Measurements from ENCODE around the gene DDX59.

DDX59 gene

DNA sequence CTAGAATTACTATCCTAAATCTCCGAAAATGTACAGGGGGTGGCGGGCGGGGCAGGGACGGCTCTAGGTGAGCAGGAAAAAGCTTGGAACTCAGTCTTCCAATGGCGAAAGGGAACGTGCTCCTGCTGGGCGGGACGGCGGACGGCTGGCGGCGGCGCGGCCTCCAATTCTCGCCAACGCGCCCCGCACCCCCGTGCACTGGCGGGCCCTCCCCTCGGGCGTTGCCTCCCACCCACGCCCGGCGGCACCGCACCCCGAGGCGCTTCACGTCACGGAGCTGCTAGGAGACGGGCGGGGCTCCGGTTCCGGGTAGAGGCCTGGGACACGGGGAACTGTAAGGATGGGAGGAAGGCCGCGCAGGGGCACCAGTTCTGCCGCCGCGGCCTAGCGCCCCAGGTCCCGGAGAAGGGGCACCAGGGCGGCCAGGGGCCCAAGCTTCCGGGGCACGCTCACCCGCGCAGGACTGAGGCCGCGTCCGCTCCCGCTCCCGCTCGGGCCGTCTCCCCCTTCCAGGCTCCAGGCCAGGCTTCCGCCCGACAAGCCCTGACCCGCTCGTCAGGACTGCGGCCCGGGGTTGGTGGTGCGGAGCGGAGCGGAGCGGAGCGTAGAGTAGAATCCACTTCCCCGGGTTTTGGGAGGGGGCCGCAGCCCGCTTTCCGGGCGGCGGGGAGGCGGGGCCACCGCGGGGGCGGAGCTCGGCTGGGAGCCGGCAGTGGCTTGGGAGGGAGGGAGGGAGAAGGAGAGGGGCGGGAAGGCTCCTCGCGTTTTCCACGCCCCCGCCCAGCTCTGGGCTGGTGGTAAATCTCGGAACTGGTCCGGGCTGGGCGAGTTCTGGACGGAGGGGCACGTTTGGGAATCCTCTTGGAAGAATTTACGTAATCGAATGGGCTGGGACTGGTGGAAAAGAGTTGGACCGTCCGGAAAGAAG is at the start of gene DDX59:
Gene DDX59, minus strand, starts transcription at position 594 of the 928 bp plus-strand sequence. CDS start 3,167 bp downstream, outside the sequence.
- DNase-seq = peak; percentile 75 to 87 (median 84)

DNA sequence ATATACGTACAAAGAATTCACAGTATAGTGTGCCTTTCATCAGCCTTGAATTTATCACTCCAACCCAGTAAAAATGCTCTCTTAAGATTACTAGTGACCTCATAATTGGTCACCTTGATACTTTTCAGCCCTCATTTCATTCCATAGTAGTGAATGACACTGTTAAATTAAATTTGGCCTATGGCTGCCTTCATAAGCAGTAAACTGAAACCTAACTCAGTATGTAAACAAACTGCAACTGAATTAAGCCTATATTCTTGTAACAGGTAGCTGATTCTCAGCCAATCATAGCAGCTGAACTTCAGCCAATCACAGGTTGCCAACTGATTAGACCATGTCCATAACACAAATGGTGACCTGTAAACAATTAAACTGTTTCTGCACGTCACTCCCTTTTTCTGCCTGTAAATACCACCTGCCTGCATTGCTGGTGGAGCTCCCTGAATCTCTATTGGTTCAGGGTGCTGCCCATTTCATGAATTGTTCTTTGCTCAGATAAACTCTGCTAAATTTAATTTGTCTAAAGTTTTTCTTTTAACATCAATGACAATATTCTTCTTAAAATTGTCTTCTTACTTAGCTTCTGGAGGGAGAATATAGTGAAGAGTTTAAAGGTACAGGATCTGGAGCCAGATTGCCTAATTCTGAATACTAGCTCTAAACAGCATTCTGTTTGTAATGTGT is 44.9 kb upstream of the DDX59 start:
- DNase-seq = no peak

DNA sequence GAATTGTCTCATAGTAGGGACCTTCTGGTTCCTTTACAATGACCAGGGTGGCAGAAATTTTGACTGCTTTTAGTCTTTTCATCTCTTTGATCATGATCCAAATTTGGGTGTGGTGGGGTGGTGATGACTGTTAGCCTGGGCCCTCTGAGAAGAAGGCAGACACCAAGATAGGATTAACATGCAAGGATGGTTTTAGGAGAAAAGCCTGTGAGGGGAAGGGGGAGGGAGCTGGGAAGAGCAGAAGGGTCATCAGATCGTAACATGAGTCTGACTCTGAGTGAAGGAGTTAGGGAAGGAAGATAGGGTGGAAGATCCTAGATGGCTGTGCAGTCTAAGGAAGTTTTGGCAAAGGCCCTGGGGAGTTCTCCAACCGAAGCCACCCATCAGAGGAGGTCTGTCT is 40.5 kb upstream of the DDX59 start:
- DNase-seq = no peak

DNA sequence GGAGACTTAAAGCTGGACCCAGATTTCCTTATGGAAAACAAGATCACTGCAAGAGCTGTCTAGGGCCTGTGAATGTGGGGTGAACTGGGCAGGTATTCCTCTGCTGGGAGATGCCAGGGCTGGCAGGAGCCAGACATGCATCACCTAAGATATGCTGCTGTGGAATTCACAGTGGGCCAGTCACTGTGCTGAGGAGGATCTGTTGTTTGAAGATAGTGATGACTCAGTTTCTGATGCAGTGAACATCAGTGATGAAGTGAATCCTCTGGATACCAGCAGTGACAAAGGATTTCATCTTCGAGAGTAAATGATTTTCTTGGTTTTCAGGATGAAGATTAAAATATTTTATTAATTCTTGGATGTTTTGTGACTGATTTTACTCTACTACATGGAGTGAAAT is 39.1 kb upstream of the DDX59 start:
- no peak for DNase-seq

DNA sequence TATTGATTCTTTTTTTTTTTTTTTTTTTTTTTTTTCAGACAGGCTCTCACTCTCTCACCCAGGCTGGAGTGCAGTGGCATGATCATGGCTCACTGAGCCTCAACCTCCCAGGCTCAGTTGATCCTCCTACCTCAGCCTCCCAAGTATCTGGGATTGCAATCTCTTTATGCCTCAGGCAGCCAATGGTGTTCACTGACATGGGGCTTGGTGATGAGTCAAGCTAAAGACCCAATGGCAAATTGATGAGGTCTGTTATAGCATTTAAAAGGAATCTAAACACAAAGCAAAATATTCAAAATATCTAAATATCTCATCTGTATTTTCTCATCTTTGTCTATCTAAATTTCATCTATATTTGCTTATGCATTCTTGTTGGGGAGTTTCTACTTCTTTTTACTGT is 38.5 kb upstream of the DDX59 start:
- no peak for DNase-seq

DNA sequence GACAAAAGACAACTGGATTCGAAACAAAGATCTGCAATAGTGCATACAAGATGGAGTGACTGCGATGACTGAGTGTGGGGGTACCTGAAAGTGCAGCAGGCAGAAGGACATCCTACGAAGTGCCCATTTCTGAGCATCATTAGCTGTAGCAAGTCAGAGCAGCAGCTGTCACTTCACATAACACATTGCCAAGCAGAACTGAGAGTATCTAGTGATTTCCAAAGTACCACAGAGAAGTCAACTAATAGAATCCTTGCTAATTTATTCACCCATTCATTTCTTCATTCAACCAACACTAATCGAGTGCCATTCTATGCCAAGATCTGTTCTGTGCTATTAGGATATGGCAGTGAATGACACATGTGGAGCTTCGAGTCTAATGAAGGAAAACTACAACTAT is 37.4 kb upstream of the DDX59 start:
- DNase-seq = no peak

DNA sequence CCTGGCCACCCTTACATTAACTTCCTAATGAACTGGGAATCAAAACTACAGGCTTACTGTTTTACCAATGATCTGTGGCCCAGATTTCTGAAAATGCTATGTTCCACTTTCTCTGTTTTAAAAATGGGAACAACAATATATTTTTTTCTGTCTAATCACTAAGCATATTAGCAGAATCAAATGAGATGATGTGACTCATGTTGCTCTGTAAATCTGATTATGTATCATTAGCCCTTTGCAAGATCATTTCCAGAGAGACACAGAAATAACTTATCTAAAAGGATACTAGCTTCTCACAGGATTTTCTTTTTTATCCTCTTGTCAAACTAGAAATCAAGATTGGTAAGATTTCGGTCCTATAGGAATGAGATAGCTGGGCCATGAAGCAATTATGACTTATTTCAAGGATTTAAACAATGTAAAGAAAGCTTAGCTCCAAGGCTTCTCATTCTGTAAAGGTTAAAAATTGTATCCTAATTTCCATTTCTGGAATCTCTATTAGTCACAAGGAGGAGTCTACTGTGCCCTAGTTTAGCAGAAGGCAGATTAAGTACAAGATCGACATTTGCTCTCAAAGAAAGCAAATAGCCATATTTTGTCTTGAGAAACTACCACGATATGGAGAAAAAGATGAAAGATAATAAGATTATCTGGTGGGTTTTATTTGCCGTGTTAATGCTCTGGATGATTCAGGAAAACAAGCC is 36.6 kb upstream of the DDX59 start:
- no peak for DNase-seq

DNA sequence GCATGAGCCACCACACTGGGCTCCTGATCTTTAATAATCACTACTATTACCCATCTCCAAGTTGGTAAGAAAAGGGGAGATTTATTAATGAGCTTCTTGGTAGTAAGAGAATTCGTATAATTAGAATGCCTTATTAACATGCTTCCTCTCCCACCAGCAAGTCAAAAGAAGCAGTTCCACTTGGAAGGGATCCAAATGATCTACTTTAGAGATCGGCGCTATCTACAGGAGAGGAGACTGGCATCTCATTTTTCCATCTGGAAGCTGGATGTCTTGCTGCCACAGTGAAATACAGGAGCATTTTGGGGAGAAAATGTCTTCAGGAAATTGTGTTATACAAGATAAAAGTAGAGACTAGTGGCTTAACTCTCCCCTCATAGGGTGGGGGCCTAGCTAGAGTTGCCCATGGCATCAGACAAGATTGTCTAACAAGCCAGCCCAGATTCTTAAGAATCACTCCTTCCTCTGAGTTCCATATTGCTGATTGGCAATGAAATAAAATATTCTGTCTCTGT is 35.3 kb upstream of the DDX59 start:
- DNase-seq = no peak

DNA sequence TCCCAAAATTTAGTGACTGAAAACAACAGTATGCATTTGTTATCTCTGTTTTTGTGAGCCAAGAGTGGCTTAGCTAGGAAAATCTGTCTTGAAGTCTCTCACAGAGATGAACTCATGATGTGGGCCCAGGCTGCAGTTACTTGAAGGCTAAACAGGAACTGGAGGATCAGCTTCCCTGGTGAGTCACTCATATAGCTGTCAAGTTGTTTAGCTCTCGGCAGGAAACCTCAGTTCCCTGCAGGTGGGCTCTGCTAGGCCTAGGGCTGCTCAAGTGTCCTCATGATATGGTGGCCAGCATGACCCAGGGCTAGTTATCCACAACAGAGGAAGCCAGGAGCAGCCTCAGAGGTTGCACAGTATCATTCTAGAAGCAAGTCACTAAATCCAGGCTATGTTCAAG is 30.2 kb upstream of the DDX59 start:
- DNase-seq = no peak

DNA sequence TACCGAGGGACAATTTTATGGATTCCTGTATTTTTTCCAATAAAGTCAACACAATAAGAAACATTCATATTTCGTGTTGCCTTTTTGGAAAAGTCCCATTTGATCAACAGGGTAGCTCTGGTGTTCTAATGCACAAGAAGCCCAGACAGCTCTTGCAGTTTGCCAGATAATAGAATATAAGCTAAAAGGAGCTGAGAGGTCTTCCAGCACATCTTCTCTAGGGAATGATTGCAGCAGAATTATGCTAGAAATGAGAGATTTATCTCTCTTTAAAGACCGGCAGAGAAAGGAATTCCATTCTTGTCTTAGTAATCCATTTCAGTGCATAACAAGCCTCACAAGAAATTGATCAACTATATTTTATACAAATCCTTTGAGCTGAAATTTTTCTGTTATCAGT is 25.0 kb upstream of the DDX59 start:
- DNase-seq = no peak

DNA sequence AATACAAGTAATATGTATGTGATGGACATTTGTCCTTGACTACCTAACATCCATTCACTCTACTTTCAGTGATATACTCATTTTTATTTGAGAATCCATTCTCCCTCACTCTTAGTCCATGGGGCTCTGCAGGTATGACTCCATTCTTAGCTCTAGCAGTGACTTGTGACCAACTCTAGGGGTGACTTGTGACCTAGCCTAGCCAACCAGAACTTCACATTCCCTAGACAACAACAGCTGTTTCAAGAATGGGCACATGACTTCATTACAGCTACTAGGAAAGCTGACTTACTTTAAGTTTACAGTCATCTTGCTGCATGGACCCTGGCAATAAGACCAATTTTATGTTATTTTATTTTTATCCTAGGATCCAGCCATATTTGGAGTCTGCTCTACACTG is 23.6 kb upstream of the DDX59 start:
- no peak for DNase-seq

DNA sequence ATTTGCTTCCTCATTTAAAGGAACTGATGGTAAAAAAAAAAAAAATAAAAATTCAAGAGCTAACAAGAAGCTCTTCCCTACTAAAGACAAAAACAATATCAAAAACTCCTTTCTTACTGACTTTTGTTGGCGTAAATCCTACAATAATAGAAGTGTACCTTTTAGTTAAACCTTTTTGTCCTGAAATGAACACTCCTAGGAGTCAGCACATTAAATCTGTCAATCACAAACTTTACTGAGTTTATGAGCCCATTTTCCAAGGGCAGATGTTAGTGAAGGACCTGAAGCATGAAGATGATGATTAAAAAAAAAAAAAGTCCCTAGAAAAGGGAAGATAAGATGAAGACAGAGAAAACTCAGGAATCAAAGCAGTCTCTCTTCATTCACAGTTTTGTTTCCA is 22.6 kb upstream of the DDX59 start:
- no peak for DNase-seq

DNA sequence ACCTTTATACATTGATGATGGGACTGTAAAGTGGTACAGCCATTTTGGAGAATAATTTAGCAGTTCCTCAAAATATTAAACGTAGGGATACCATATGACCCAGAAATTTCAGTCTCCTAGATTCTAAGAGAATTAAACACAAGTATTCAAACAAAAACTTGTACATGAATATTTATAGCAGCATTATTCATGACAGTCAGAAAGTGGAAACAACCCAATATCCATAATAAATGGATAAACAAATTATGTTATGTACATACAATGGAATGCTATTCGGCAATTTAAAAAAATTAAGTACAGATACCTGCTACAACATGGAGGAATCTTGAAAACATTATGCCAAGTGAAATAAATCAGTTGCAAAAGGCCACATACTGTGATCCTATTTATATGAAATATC is 16.9 kb upstream of the DDX59 start:
- DNase-seq = no peak

DNA sequence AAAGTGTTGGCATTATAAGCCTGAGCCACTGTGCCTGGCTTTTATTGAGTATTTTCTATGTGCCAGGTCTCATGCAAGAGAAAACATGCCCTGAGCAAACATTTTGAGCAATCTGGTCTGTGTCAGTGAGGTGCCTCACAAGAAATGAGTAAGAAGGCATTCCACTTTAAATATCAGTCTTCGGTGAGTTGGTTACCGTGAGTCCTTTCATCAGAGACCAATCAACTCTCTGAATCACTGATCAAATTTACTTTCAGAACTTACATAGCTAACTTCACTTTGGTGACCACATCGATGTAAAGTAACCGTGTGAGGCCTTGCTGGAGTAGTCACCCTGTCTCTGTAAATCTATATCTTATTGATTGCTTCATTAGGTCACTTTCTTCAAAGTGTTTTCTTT is 14.3 kb upstream of the DDX59 start:
- no peak for DNase-seq

DNA sequence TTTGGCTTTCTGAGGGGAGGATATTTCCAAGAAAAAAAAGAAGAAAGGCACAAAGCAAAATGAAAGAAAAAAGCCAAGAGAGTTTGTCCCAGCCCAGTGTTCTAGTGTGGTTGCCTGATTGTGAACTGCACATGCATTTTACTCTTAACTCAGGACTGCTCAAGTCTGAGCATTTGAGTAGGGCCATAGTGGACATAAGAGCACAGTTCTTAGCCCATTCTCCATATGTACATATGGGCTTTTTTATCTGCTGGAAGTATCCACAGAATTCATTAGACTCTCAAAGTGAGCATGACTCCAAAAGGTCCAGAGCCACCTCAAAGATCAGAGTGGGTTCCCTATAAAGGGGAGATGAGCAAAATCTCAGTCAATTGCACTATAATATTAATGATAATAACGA is 13.6 kb upstream of the DDX59 start:
- no peak for DNase-seq

DNA sequence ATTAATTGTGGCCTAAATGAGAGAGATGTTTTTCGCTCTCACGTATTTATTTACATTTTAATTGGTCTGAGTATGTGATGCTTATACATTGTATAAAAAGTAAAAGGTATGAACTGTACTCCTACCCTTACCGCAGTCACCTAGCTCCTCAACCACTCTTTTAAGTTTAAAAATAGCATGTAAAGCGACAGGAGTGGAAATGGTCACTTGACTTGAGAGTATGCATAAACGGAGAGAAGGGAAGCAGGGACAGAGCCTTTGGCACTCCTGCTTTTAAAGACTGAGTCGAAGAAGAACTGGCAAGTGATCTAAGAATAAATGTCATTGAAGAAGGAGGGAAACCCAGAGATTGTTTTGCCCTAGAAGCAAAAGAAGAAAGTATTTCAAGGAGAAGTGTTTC is 11.5 kb upstream of the DDX59 start:
- DNase-seq = no peak

DNA sequence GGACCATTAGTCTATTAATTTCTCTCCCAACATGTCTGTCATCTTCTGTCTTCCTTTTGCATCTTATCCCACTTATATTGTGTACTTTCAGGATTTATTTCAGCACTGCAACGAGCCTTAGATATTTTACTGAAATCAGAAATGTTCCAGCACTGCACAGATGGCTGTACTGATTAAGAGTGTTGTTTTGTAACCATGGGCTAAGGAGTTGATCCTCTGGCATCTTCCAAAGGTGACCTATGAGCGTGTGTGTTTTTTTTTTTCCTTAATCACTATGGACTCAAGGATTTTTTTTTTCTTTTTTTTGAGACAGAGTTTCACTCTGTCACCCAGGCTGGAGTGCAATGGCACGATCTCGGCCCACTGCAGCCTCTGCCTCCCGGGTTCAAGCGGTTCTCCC is 7.1 kb upstream of the DDX59 start:
- DNase-seq = no peak

DNA sequence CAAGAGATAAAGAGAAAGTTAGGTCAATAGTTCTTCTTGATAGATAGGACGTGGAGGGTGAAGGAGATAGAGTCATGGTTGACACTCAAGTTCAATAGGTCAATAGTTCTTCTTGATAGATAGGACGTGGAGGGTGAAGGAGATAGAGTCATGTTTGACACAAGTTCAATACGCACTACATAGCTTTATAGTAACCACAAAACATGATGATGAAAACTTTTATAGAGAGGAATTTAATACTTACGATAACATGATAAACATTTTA is 5.8 kb upstream of the DDX59 start:
- no peak for DNase-seq

DNA sequence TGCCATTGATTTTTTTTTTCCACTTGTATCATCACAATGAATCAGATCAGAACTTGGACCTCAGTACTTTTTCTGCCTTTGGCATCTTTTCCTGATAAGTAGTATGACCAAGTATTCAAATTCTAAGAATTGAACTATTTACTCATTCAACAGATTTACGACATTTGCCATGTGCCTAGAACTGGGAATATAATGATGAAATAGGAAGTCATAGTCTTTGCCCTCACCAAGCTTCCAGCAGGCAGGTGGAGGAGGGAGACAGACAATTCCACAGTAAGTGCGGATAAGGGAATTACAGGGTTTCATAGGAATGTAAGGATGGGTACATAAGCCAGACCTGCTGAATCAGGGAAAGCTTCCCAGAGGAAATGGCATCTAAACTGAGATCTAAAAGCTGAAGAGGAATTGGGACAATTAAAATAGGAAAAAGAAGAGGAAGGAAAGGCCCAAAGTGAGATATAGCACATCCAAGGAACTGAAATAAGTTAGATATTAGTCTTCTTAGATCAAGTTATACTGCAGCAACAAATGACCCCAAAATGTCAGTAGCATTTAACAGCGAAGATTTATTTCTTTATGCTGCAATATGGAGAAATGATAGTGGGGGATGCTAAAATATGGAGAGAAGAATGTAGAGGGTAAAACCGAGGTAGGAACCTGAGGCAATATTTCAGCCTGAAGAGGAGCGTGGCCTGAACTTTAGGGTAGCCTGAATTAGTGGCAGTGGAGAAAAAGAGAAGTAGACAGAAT is 5.3 kb upstream of the DDX59 start:
- no peak for DNase-seq

DNA sequence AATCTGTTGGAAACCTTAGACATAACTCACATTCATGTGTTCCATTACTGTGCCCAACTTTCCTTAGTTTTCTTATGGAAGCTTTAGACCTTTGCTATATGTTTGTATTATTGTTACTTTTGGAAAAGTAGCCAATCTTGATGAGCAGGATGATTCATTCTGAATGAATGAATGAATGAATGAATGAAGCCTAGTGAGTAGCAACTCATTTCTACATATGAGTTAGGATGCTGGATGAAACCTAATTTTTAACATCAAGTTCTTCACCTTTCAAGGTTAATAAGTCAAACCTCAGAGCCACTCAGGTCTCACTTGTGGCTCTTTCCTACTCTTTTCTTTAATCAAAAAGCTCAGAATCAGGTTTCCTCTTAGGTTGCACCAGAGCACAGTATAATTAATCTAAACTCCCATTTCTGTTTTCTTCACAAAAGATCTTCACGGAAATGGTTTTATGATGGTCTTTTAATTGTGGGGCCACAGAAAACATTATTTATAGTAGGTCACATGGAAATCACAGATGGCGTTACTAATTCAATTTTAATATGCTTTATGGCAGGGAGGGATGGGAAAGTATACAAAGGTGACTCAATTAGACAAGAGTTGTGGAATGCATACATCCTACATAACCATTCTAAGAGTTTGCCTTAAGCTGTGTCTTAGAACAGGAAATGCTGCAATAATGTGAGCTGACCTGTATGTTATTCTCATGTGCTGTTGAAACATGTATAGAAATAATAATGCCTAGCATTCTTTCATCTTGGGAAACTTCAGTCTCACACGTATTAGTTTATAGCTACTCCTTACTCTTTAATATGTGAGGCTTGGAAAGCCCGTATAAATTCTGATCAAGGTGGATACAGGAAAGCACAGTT is 4.5 kb upstream of the DDX59 start:
- DNase-seq = no peak

DNA sequence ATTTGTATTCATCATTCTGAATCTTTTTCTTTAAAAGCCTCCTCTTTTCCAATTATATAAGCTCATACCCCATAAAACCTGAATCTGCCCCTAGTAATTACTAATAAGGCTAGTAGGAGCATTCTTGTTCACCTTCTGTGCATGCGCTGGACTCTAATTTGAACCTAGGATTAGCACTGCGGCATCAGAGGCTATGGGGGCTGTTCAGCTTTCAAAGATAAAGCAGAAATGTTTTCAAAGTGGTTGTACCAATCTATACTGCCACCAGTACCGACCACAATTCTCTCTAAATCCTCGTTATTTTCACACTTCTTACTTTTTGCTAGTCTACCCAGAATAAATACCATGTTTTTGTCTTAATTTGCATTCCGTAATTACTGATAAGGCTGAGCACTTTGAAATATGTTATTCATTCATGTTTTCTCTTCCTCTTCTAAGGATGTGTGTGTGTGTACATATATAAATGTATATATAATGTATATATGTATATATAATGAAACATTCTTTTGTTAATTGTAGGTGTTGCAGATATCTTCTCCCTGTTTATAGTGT is 1.6 kb upstream of the DDX59 start:
- DNase-seq = no peak

Data from stimulated activated naive CD4-positive, alpha-beta T cell (primary cell).